Gastrocnemius medialis (tissue), 4 donors: Measurements from ENCODE around the gene KIFC3. TPM values are rescaled to one million over a fixed set of nuclear protein-coding genes. Genes with fewer than 3 reads are reported as not detected.

Experiments used
- ATAC-seq, 2 donors: fragments of 150-250 bp; one replicate each; pipeline ENCODE4 v1.9.1; 2016
- DNase-seq, 2 donors: peaks; one replicate each; pipeline ENCODE4 v3.0.0-alpha.2; 2019
- H3K27ac ChIP-seq, 4 donors: fragments of 200-600 bp; sonication (generic); 1 replicate in 1 of 4; 2 replicates in 3 of 4; pipeline ENCODE4 v1.5.1; 2016 to 2018; ENCODE audit warnings: mild to moderate bottlenecking in 2 of 4, moderate library complexity in 1 of 4
- H3K27me3 ChIP-seq, 3 donors: fragments of 200-600 bp; sonication (generic) in 2 of 3; 1 replicate in 1 of 3; 2 replicates in 2 of 3; pipeline versions ENCODE4 v1.5.1 to v1.6.0; 2016 to 2019; ENCODE audit warnings: mild to moderate bottlenecking in 1 of 3, moderate library complexity in 1 of 3
- H3K36me3 ChIP-seq, 2 donors: fragments of 200-600 bp; sonication (generic) in 1 of 2; one replicate each; pipeline ENCODE4 v1.5.1; 2017 to 2018
- H3K4me1 ChIP-seq, 2 donors: fragments of 200-600 bp; sonication (generic) in 1 of 2; one replicate each; pipeline ENCODE4 v1.5.1; 2016 to 2017; ENCODE audit warnings: mild to moderate bottlenecking in 2 of 2
- H3K4me3 ChIP-seq, 4 donors: fragments of 200-600 bp; sonication (generic) in 3 of 4; 1 replicate in 1 of 4; 2 replicates in 3 of 4; pipeline ENCODE4 v1.5.1; 2016 to 2019; ENCODE audit warnings: mild to moderate bottlenecking in 2 of 4
- H3K9me3 ChIP-seq, 3 donors: fragments of 200-600 bp; sonication (generic) in 2 of 3; 1 replicate in 1 of 3; 2 replicates in 2 of 3; pipeline ENCODE4 v1.5.1; 2016 to 2019
- CTCF ChIP-seq, 5 experiments: fragments of 450-650 bp in 3 of 5; fragments of 200-600 bp in 2 of 5; sonication (generic) in 2 of 5; IDR thresholded peaks in 4 of 5; conservative IDR thresholded peaks in 1 of 5; 1 replicate in 4 of 5; 2 replicates in 1 of 5; pipeline ENCODE4 v1.5.1; 2016 to 2019; ENCODE audit warnings: antibody characterized with exemption in 5 of 5, mild to moderate bottlenecking in 3 of 5, moderate library complexity in 3 of 5
- POLR2A ChIP-seq, 2 donors: fragments of 450-650 bp; IDR thresholded peaks; one replicate each; pipeline ENCODE4 v1.6.1; 2017; ENCODE audit warnings: antibody characterized with exemption in 2 of 2, mild to moderate bottlenecking in 2 of 2, moderate library complexity in 2 of 2
- in situ Hi-C, 4 donors: fragments of 200-750 bp; cut with MboI; loops; one replicate each; pipeline versions ENCODE4 v1.15.0 to v1.8.0; 2017; ENCODE audit warnings: low sequenced_read_pairs in 4 of 4
- intact Hi-C: fragments of 100-400 bp; cut with DNase I; formaldehyde crosslinking; loops from one replicate; pipeline ENCODE4 v1.15.1; 2023; ENCODE audit warnings: low total_unique reads
- total RNA-seq, 4 donors: library from RNA; depleted of rRNA; stranded (reverse); fragments of >200 nt; gene quantifications; one replicate each; pipeline versions ENCODE4 v1.1.0 to v1.2.3, GENCODE V29; 2016

KIFC3 gene
- total RNA-seq, 4 donors from 2014 or later: 2.1 to 12.0 (median 3.2) TPM

GRCh38 chr16:57791893-57792461 lies 10.3 kb downstream of the KIFC3 start:
- no peak for DNase-seq
- no peaks in the 10 kb centered on the region for H3K36me3 ChIP-seq

DNA sequence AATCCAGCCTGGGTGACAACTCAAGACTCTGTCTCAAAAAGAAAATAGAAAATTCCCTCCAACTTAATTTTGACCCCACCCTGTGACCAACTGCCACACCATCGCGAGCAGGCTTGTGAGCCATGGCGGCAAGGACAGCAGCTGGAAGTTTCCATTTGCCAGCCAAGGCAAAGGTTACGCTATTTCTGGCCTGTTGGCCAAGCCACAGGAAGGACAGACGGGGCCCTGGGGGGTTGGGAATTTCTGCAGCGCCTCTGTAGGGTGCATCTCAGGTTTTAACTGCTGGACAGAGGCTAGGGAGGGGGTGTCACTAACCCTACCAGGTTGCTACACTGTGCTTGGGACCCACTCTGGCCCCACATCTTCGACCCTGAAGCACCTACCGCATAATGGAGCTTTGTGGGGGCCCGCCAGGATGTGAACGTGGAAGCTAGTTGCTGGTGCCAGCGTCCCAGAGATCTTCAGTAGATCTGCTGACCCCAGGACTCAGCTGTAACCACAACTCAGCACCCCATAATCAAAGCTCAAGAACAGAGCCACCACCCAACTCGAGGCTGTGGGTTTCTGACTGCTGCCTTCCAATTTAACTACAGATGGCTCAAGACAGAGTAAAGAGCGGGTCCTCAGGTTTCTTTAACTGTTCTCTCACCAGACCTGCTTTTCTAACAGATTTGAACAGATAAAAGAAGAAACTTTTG lies 10.9 kb downstream of the KIFC3 start:
- Histone ChIP-seq H3K9me3 (no peaks in the 10 kb centered on the region), H3K4me1 (peaks cover 37 to 38% of the 10 kb centered on the region in 2 donors), H3K36me3 (no peaks in the 10 kb centered on the region), H3K4me3 (peak overlapping the region; percentile 10 to 37 (median 28)), H3K27ac (peak overlapping the region; percentile 76 to 85 (median 82)), H3K27me3 (no peaks in the 10 kb centered on the region)
- intact Hi-C loops: loop anchor here (2.0 to 5.0 kb wide), 2 partner anchors 35 to 236 kb away; partner anchors contain the start of gene MMP15
- DNase-seq: peak; percentile 75 to 89
- peak; percentile 74 to 89 for ATAC-seq
- TF ChIP-seq POLR2A (IDR thresholded peaks at IDR 0.05) (no peak), CTCF (IDR thresholded peaks at IDR 0.05 in 4 of 5, conservative IDR thresholded peaks at IDR 0.05 in 1 of 5) (no peak)
- in situ Hi-C loops: no loop called here

More at GRCh38 chr16:57791893-57792461, 10.3 kb downstream of the KIFC3 start:
- H3K4me1 ChIP-seq: peaks cover 33% of the 10 kb centered on the region in 2 donors
- no peaks in the 10 kb centered on the region for H3K9me3 ChIP-seq
- H3K4me3 ChIP-seq: peak overlapping the region in 1 of 4 donors; percentile 37
- ATAC-seq: peak in 1 of 2 donors; percentile 12
- intact Hi-C loops (loop anchor here (2.0 to 5.0 kb wide), 2 partner anchors 35 to 235 kb away; partner anchors contain the start of gene MMP15), in situ Hi-C loops (no loop called here)
- H3K27ac ChIP-seq: peak overlapping the region; percentile 76 to 85 (median 82)
- H3K27me3 ChIP-seq: no peaks in the 10 kb centered on the region
- TF ChIP-seq POLR2A (IDR thresholded peaks at IDR 0.05) (no peak), CTCF (IDR thresholded peaks at IDR 0.05 in 4 of 5, conservative IDR thresholded peaks at IDR 0.05 in 1 of 5) (no peak)

DNA sequence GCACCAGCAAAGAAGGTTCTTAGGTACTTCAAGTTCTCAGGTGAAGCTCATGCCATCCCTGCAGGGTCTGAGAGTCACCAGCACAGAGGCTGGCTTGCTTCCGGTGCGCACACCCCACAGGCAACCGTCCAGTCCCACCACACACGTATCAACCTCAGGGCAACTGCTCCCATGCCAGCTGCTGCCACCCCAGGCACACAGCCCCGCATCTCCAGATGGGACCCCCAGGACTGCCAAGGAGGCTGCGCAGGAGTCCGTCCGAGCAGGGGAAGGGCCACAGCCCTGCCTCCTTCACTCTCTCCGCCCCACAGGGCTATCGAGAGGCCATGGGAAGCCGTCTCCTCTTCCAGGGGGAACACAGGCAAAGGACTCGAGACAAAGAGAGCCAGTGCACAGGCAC lies 13.3 kb downstream of the KIFC3 start:
- intact Hi-C loops: no loop called here

GRCh38 chr16:57788252-57788841 lies 13.9 kb downstream of the KIFC3 start:
- intact Hi-C loops: no loop called here
- in situ Hi-C loops: no loop called here
- Histone ChIP-seq H3K27me3 (no peaks in the 10 kb centered on the region), H3K4me3 (no peak overlapping the region), H3K27ac (peak overlapping the region in 3 of 4 donors; percentile 7 to 89 (median 85)), H3K9me3 (no peaks in the 10 kb centered on the region), H3K4me1 (peaks cover 38 to 42% of the 10 kb centered on the region in 2 donors), H3K36me3 (no peaks in the 10 kb centered on the region)
- TF ChIP-seq POLR2A (IDR thresholded peaks at IDR 0.05): no peak
- TF ChIP-seq CTCF (IDR thresholded peaks at IDR 0.05 in 4 of 5, conservative IDR thresholded peaks at IDR 0.05 in 1 of 5): no peak
- no peak for DNase-seq
- ATAC-seq: no peak

More for the DNA sequence above, 13.3 kb downstream of the KIFC3 start:
- in situ Hi-C loops: no loop called here
- Histone ChIP-seq H3K4me1 (peaks cover 38 to 42% of the 10 kb centered on the region in 2 donors), H3K36me3 (no peaks in the 10 kb centered on the region), H3K9me3 (no peaks in the 10 kb centered on the region), H3K27ac (peak overlapping the region in 1 of 4 donors; percentile 85), H3K27me3 (no peaks in the 10 kb centered on the region), H3K4me3 (no peak overlapping the region)
- TF ChIP-seq CTCF (IDR thresholded peaks at IDR 0.05 in 4 of 5, conservative IDR thresholded peaks at IDR 0.05 in 1 of 5) (no peak), POLR2A (IDR thresholded peaks at IDR 0.05) (no peak)
- ATAC-seq (no peak), DNase-seq (no peak)
